Stimulated activated CD4-positive, alpha-beta T cell treated with anti-CD3 and anti-CD28 coated beads, Interleukin-2, amount 100 ng/mL, for 48 hours (primary cell): ENCODE data around the gene PAX4.
A peak's percentile ranks its signal among the peaks of the same experiment; 100 is the strongest.

Experiments
- DNase-seq, 2 donors: peaks; one replicate each; pipeline ENCODE4 v3.0.0-alpha.2; 2020

PAX4 gene

GRCh38 chr7:127618042-127618441, at the start of gene PAX4:
TSS of gene PAX4 (minus strand) at chr7:127618142. CDS start at chr7:127615928, 2,214 bp downstream.
- no peak for DNase-seq

GRCh38 chr7:127667017-127667670, 49.2 kb upstream of the PAX4 start:
- no peak for DNase-seq

GRCh38 chr7:127666602-127667001, 48.7 kb upstream of the PAX4 start:
- no peak for DNase-seq

- DNase-seq = no peak
Observed at GRCh38 chr7:127665922-127666321, 48.0 kb upstream of the PAX4 start.

GRCh38 chr7:127658970-127659630, 41.2 kb upstream of the PAX4 start:
- no peak for DNase-seq

- no peak for DNase-seq
Observed at GRCh38 chr7:127657500-127657899, 39.6 kb upstream of the PAX4 start.

- no peak for DNase-seq
Observed at GRCh38 chr7:127655720-127656119, 37.8 kb upstream of the PAX4 start.

GRCh38 chr7:127654404-127655394, 36.8 kb upstream of the PAX4 start:
- no peak for DNase-seq

- no peak for DNase-seq
Observed at GRCh38 chr7:127653396-127653795, 35.5 kb upstream of the PAX4 start.

- peak in 1 of 2 donors; percentile 11 for DNase-seq
Observed at GRCh38 chr7:127652333-127653248, 34.6 kb upstream of the PAX4 start.

GRCh38 chr7:127651556-127652332, 33.8 kb upstream of the PAX4 start, which contains the start of gene SND1:
TSS of gene SND1 (plus strand) at chr7:127652194. CDS start at chr7:127652374, 180 bp downstream.
- DNase-seq = peak; percentile 93 to 96

GRCh38 chr7:127650847-127651555, 33.1 kb upstream of the PAX4 start:
- DNase-seq = peak in 1 of 2 donors; percentile 2

- DNase-seq = no peak
Observed at GRCh38 chr7:127648986-127649385, 31.0 kb upstream of the PAX4 start.

- DNase-seq = no peak
Observed at GRCh38 chr7:127647636-127648035, 29.7 kb upstream of the PAX4 start.

GRCh38 chr7:127644484-127644883, 26.5 kb upstream of the PAX4 start:
- DNase-seq = no peak

- no peak for DNase-seq
Observed at GRCh38 chr7:127638197-127638596, 20.3 kb upstream of the PAX4 start.

- DNase-seq = no peak
Observed at GRCh38 chr7:127635659-127636285, 17.8 kb upstream of the PAX4 start.

- no peak for DNase-seq
Observed at GRCh38 chr7:127632276-127632910, 14.5 kb upstream of the PAX4 start.

- DNase-seq = peak in 1 of 2 donors; percentile 38
Observed at GRCh38 chr7:127629268-127629854, 11.4 kb upstream of the PAX4 start.
